ENCODE data around the gene SFTPB. TPM values are rescaled to one million over a fixed set of nuclear protein-coding genes. Genes with fewer than 3 reads are reported as not detected.

SFTPB gene
- total RNA-seq, 1 donor from 2014 or later, result not detected

GRCh38 chr2:85702800-85703199, 34.8 kb upstream of the SFTPB start:
- DNase-seq (ENCODE audit: low read depth), result no peak

GRCh38 chr2:85702172-85702571, 34.2 kb upstream of the SFTPB start:
- DNase-seq (ENCODE audit: low read depth), result no peak

- DNase-seq (ENCODE audit: low read depth), result no peak
Measured at GRCh38 chr2:85699325-85699724, 31.3 kb upstream of the SFTPB start.

GRCh38 chr2:85698880-85699254, 30.9 kb upstream of the SFTPB start:
- no peak for DNase-seq (ENCODE audit: low read depth)

- DNase-seq (ENCODE audit: low read depth), result no peak
Measured at GRCh38 chr2:85698184-85698879, 30.3 kb upstream of the SFTPB start.

- no peak for DNase-seq (ENCODE audit: low read depth)
Measured at GRCh38 chr2:85697716-85698115, 29.7 kb upstream of the SFTPB start.

GRCh38 chr2:85697096-85697495, 29.1 kb upstream of the SFTPB start:
- DNase-seq (ENCODE audit: low read depth), result no peak

GRCh38 chr2:85695691-85696668, 28.0 kb upstream of the SFTPB start:
- DNase-seq (ENCODE audit: low read depth), result no peak

GRCh38 chr2:85695121-85695520, 27.1 kb upstream of the SFTPB start:
- no peak for DNase-seq (ENCODE audit: low read depth)

GRCh38 chr2:85694052-85695025, 26.3 kb upstream of the SFTPB start, which contains the start of gene GNLY:
GNLY (plus strand) TSS chr2:85694358; CDS start chr2:85694419, 61 bp downstream.
- DNase-seq (ENCODE audit: low read depth), result peak; percentile 88

GRCh38 chr2:85692039-85692645, 24.1 kb upstream of the SFTPB start:
- no peak for DNase-seq (ENCODE audit: low read depth)

- no peak for DNase-seq (ENCODE audit: low read depth)
Measured at GRCh38 chr2:85690932-85691331, 22.9 kb upstream of the SFTPB start.

GRCh38 chr2:85684806-85685205, 16.8 kb upstream of the SFTPB start:
- peak; percentile 64 for DNase-seq (ENCODE audit: low read depth)

- DNase-seq (ENCODE audit: low read depth), result no peak
Measured at GRCh38 chr2:85684380-85684779, 16.4 kb upstream of the SFTPB start.

GRCh38 chr2:85682378-85682777, 14.4 kb upstream of the SFTPB start:
- peak; percentile 89 for DNase-seq (ENCODE audit: low read depth)

- no peak for DNase-seq (ENCODE audit: low read depth)
Measured at GRCh38 chr2:85681776-85682175, 13.8 kb upstream of the SFTPB start.

GRCh38 chr2:85681372-85681763, 13.4 kb upstream of the SFTPB start:
- DNase-seq (ENCODE audit: low read depth), result no peak

- DNase-seq (ENCODE audit: low read depth), result no peak
Measured at GRCh38 chr2:85680707-85681371, 12.8 kb upstream of the SFTPB start.

- DNase-seq (ENCODE audit: low read depth), result peak; percentile 74
Measured at GRCh38 chr2:85678794-85679672, 11.0 kb upstream of the SFTPB start.

Data from myocyte (in vitro differentiated cells).